Vagina (tissue), 2 donors: ENCODE measurements around the gene CXCL11. TPM values are rescaled to one million over a fixed set of nuclear protein-coding genes. Genes with fewer than 3 reads are reported as not detected.
A peak's percentile ranks its signal among the peaks of the same experiment; 100 is the strongest.

Experiments used
- DNase-seq, 2 donors: peaks; one replicate each; pipeline ENCODE4 v3.0.0-alpha.2; 2017; ENCODE audit errors: extremely low spot score in 2 of 2
- H3K27ac ChIP-seq: fragments of 200-600 bp; sonication (generic); one replicate; pipeline ENCODE4 v1.5.1; 2019
- H3K27me3 ChIP-seq: fragments of 200-600 bp; sonication (generic); one replicate; pipeline ENCODE4 v1.5.1; 2019
- H3K36me3 ChIP-seq, 2 donors: fragments of 200-600 bp; sonication (generic); one replicate each; pipeline ENCODE4 v1.5.1; 2017 to 2019
- H3K4me1 ChIP-seq: fragments of 200-600 bp; sonication (generic); one replicate; pipeline ENCODE4 v1.5.1; 2019
- H3K4me3 ChIP-seq, 2 donors: fragments of 200-600 bp; sonication (generic); 1 replicate in 1 of 2; 2 replicates in 1 of 2; pipeline ENCODE4 v1.5.1; 2016 to 2019
- H3K9me3 ChIP-seq: fragments of 200-600 bp; sonication (generic); one replicate; pipeline ENCODE4 v1.5.1; 2019
- POLR2A ChIP-seq, 2 donors: fragments of 450-650 bp; IDR thresholded peaks; one replicate each; pipeline ENCODE4 v1.6.1; 2017; ENCODE audit warnings: antibody characterized with exemption in 2 of 2, mild to moderate bottlenecking in 2 of 2, moderate library complexity in 2 of 2
- POLR2AphosphoS5 ChIP-seq, 2 donors: sonication (generic); formaldehyde crosslinking; IDR thresholded peaks; one replicate each; pipeline ENCODE4 v1.9.0; 2017; ENCODE audit warnings: antibody characterized with exemption in 2 of 2, mild to moderate bottlenecking in 2 of 2, low read depth in 1 of 2; ENCODE audit not compliant: insufficient read depth in 1 of 2
- intact Hi-C: fragments of 100-400 bp; cut with DNase I; formaldehyde crosslinking; loops from one replicate; pipeline ENCODE4 v1.15.1; 2023
- total RNA-seq: library from RNA; depleted of rRNA; stranded (reverse); fragments of >200 nt; gene quantifications from one replicate; pipeline ENCODE4 v1.2.3, GENCODE V29; 2016
- TF ChIP-seq, protein P1 (sequence below), 3 experiments: fragments of 450-650 bp in 2 of 3; fragments of 200-600 bp in 1 of 3; sonication (generic) in 1 of 3; IDR thresholded peaks; one replicate each; pipeline ENCODE4 v1.5.1; 2017 to 2019; ENCODE audit warnings: antibody characterized with exemption in 3 of 3, mild to moderate bottlenecking in 2 of 3, moderate library complexity in 2 of 3

The CXCL11 gene
- total RNA-seq, 1 donor from 2014 or later, result not detected

- Histone ChIP-seq H3K27ac (no peak overlapping the region), H3K9me3 (no peaks in the 10 kb centered on the region), H3K4me3 (no peak overlapping the region), H3K36me3 (no peaks in the 10 kb centered on the region), H3K4me1 (no peaks in the 10 kb centered on the region), H3K27me3 (no peaks in the 10 kb centered on the region)
- DNase-seq, result no peak
- TF ChIP-seq, protein P1, sequence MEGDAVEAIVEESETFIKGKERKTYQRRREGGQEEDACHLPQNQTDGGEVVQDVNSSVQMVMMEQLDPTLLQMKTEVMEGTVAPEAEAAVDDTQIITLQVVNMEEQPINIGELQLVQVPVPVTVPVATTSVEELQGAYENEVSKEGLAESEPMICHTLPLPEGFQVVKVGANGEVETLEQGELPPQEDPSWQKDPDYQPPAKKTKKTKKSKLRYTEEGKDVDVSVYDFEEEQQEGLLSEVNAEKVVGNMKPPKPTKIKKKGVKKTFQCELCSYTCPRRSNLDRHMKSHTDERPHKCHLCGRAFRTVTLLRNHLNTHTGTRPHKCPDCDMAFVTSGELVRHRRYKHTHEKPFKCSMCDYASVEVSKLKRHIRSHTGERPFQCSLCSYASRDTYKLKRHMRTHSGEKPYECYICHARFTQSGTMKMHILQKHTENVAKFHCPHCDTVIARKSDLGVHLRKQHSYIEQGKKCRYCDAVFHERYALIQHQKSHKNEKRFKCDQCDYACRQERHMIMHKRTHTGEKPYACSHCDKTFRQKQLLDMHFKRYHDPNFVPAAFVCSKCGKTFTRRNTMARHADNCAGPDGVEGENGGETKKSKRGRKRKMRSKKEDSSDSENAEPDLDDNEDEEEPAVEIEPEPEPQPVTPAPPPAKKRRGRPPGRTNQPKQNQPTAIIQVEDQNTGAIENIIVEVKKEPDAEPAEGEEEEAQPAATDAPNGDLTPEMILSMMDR (IDR thresholded peaks at IDR 0.05), result no peak
- no peak for TF ChIP-seq POLR2AphosphoS5 (IDR thresholded peaks at IDR 0.05; ENCODE audit: insufficient read depth in 1 of 2, low read depth in 1 of 2)
- TF ChIP-seq POLR2A (IDR thresholded peaks at IDR 0.05), result no peak
- intact Hi-C loops, result no loop called here
Observed at GRCh38 chr4:76036855-76037254, 985 bp upstream of the CXCL11 start.

DNA sequence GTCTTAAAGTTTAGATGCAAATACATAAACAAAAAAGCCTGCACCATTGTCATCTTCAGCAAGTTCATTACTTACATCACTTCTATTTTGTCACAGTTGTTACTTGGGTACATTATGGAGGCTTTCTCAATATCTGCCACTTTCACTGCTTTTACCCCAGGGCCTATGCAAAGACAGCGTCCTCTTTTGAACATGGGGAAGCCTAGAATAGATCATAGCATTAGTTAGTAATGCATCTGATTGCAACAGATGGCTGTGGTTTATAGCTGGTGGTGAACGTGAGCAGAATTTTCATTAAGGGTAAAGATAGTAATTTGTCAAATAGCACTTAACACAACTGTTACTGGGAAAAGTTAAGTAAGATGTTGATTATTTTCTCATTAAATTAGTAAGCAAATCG lies 729 bp downstream of the CXCL11 start:
- DNase-seq, result no peak
- intact Hi-C loops, result no loop called here
- Histone ChIP-seq H3K9me3 (no peaks in the 10 kb centered on the region), H3K4me1 (no peaks in the 10 kb centered on the region), H3K36me3 (no peaks in the 10 kb centered on the region), H3K27me3 (no peaks in the 10 kb centered on the region), H3K27ac (no peak overlapping the region), H3K4me3 (no peak overlapping the region)
- TF ChIP-seq, protein P1 (IDR thresholded peaks at IDR 0.05), result no peak

DNA sequence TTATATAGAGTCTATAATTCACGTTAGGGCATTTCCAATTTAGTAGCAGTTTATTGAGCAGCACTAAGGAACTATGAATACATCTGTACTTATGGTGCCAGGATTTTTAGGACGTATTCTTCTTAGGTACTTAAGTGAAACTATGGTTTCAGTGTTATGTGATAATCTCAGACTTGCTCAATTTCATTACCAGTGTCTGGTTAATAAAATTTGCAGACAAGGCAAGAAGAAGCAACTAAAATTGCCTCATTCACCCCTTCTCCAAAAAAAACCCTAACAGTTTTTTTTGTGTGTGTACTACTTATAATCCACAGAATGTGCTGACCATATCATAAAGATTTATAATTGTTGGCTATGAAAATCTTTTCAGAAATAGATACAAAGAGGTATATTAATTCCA lies 6.6 kb downstream of the CXCL11 start:
- Histone ChIP-seq H3K4me3 (no peak overlapping the region), H3K4me1 (no peaks in the 10 kb centered on the region), H3K36me3 (no peaks in the 10 kb centered on the region), H3K9me3 (no peaks in the 10 kb centered on the region), H3K27me3 (no peaks in the 10 kb centered on the region), H3K27ac (no peak overlapping the region)
- TF ChIP-seq, protein P1 (IDR thresholded peaks at IDR 0.05), result no peak
- TF ChIP-seq POLR2A (IDR thresholded peaks at IDR 0.05) (no peak), POLR2AphosphoS5 (IDR thresholded peaks at IDR 0.05; ENCODE audit: insufficient read depth in 1 of 2, low read depth in 1 of 2) (no peak)
- intact Hi-C loops, result no loop called here
- DNase-seq, result no peak

- no peak overlapping the region for H3K27ac ChIP-seq
- peak overlapping the region in 1 of 2 donors; percentile 21 for H3K4me3 ChIP-seq
- no peak for DNase-seq
- TF ChIP-seq, protein P1 (IDR thresholded peaks at IDR 0.05), result no peak
- TF ChIP-seq POLR2AphosphoS5 (IDR thresholded peaks at IDR 0.05; ENCODE audit: insufficient read depth in 1 of 2, low read depth in 1 of 2) (no peak), POLR2A (IDR thresholded peaks at IDR 0.05) (no peak)
- no peaks in the 10 kb centered on the region for H3K27me3 ChIP-seq
- intact Hi-C loops, result no loop called here
- no peaks in the 10 kb centered on the region for H3K9me3 ChIP-seq
- H3K36me3 ChIP-seq, result no peaks in the 10 kb centered on the region
- H3K4me1 ChIP-seq, result no peaks in the 10 kb centered on the region
Observed at GRCh38 chr4:76028350-76028765, 7.5 kb downstream of the CXCL11 start.

- no peaks in the 10 kb centered on the region for H3K36me3 ChIP-seq
- H3K9me3 ChIP-seq, result no peaks in the 10 kb centered on the region
- H3K4me3 ChIP-seq, result no peak overlapping the region
- no peak for DNase-seq
- TF ChIP-seq, protein P1 (IDR thresholded peaks at IDR 0.05), result no peak
- TF ChIP-seq POLR2A (IDR thresholded peaks at IDR 0.05) (no peak), POLR2AphosphoS5 (IDR thresholded peaks at IDR 0.05; ENCODE audit: insufficient read depth in 1 of 2, low read depth in 1 of 2) (no peak)
- no peaks in the 10 kb centered on the region for H3K27me3 ChIP-seq
- H3K27ac ChIP-seq, result no peak overlapping the region
- intact Hi-C loops, result no loop called here
- H3K4me1 ChIP-seq, result no peaks in the 10 kb centered on the region
Observed at GRCh38 chr4:76024065-76024464, 11.8 kb downstream of the CXCL11 start.
